Naive thymus-derived CD4-positive, alpha-beta T cell (primary cell): ENCODE data around the gene TEPSIN. TPM values are rescaled to one million over a fixed set of nuclear protein-coding genes. Genes with fewer than 3 reads are reported as not detected.

Source experiments
- ATAC-seq: fragments of 150-1000 bp; cut with Tn5 transposase; 2 replicates; pipeline ENCODE4 v1.10.0; 2021; ENCODE audit warnings: mild to moderate bottlenecking, moderate library complexity
- CTCF ChIA-PET: fragments of 350-600 bp; sonication (Branson Sonifier 250); formaldehyde crosslinking; loops from one replicate; lab custom pipeline; 2021; ENCODE audit warnings: antibody characterized with exemption; lab: Charles Lee
- POLR2A ChIA-PET: fragments of 350-600 bp; sonication (Branson Sonifier 250); formaldehyde crosslinking; loops from one replicate; lab custom pipeline; 2021; ENCODE audit warnings: antibody characterized with exemption, inconsistent platforms; lab: Charles Lee
- DNase-seq, 9 donors: peaks; one replicate each; pipeline versions ENCODE4 v3.0.0 to v3.0.0-alpha.2; 2020 to 2022; ENCODE audit warnings: mixed read lengths in 1 of 9
- H3K27ac ChIP-seq: one replicate; pipeline ENCODE4 v1.7.0; 2013; ENCODE audit warnings: mild to moderate bottlenecking, low read depth, low read length, moderate library complexity
- H3K27me3 ChIP-seq, 2 donors: one replicate each; pipeline ENCODE4 v1.7.0; 2013; ENCODE audit warnings: low read length in 2 of 2, mild to moderate bottlenecking in 2 of 2, moderate library complexity in 2 of 2; ENCODE audit not compliant: control insufficient read depth in 2 of 2, insufficient read depth in 2 of 2
- H3K36me3 ChIP-seq, 3 experiments: 1 replicate in 2 of 3; 2 replicates in 1 of 3; pipeline ENCODE4 v1.7.0; 2013; ENCODE audit warnings: low read length in 3 of 3, mild to moderate bottlenecking in 3 of 3, moderate library complexity in 1 of 3; ENCODE audit not compliant: insufficient read depth in 3 of 3, control insufficient read depth in 2 of 3
- H3K4me1 ChIP-seq, 2 donors: one replicate each; pipeline ENCODE4 v1.7.0; 2013; ENCODE audit warnings: low read length in 2 of 2, mild to moderate bottlenecking in 2 of 2, moderate library complexity in 1 of 2; ENCODE audit not compliant: control insufficient read depth in 2 of 2, insufficient read depth in 2 of 2
- H3K4me3 ChIP-seq: 2 replicates; pipeline ENCODE4 v1.7.0; 2013; ENCODE audit warnings: mild to moderate bottlenecking, low read length
- H3K9me3 ChIP-seq, 3 experiments: 1 replicate in 2 of 3; 2 replicates in 1 of 3; pipeline ENCODE4 v1.7.0; 2013; ENCODE audit warnings: low read length in 3 of 3; ENCODE audit not compliant: control insufficient read depth in 2 of 3
- H3K27ac Mint-ChIP-seq, 9 donors: one replicate each; pipeline ENCODE4 v1.8.0; 2020 to 2022; ENCODE audit warnings: mixed read lengths in 9 of 9, mild to moderate bottlenecking in 8 of 9, moderate library complexity in 5 of 9, inconsistent platforms in 2 of 9
- H3K27me3 Mint-ChIP-seq, 5 donors: one replicate each; pipeline ENCODE4 v1.8.0; 2021 to 2022; ENCODE audit warnings: mixed read lengths in 5 of 5, mild to moderate bottlenecking in 1 of 5
- H3K36me3 Mint-ChIP-seq, 5 donors: one replicate each; pipeline ENCODE4 v1.8.0; 2020 to 2022; ENCODE audit warnings: mixed read lengths in 5 of 5, mild to moderate bottlenecking in 3 of 5, inconsistent platforms in 1 of 5
- H3K4me1 Mint-ChIP-seq, 7 donors: one replicate each; pipeline ENCODE4 v1.8.0; 2020 to 2022; ENCODE audit warnings: mixed read lengths in 7 of 7, mild to moderate bottlenecking in 3 of 7, inconsistent platforms in 1 of 7
- H3K4me3 Mint-ChIP-seq, 10 donors: one replicate each; pipeline ENCODE4 v1.8.0; 2020 to 2022; ENCODE audit warnings: mild to moderate bottlenecking in 10 of 10, mixed read lengths in 10 of 10, moderate library complexity in 6 of 10, inconsistent platforms in 2 of 10
- H3K9me3 Mint-ChIP-seq, 11 donors: one replicate each; pipeline ENCODE4 v1.8.0; 2020 to 2022; ENCODE audit warnings: mixed read lengths in 11 of 11, mild to moderate bottlenecking in 4 of 11, inconsistent platforms in 1 of 11, moderate library complexity in 1 of 11
- intact Hi-C, 2 donors: fragments of 100-400 bp; cut with micrococcal nuclease; formaldehyde crosslinking; loops; one replicate each; pipeline ENCODE4 v1.15.1; 2023
- polyA plus RNA-seq, 2 donors: library from polyadenylated mRNA; unstranded; fragments of 300-500 nt; fragmentation: Illumina TruSeq; gene quantifications; one replicate each; pipeline ENCODE4 v1.2.3, GENCODE V29; 2021
- total RNA-seq, 6 experiments: library from RNA in 5 of 6; stranded (reverse) in 5 of 6; gene quantifications; 1 replicate in 5 of 6; 2 replicates in 1 of 6; pipeline ENCODE4 v1.2.3 and lab custom pipeline; 2021 to 2026

TEPSIN gene
- total and polyA plus RNA-seq, 7 experiments from 2014 or later = 3.2 to 115 (median 87.9) TPM

- DNase-seq = no peak
- H3K9me3 ChIP-seq = no peaks in the 10 kb centered on the region
- H3K36me3 ChIP-seq = peaks cover 0 to 39% (median 0%) of the 10 kb centered on the region in 3 experiments
- ChIA-PET POLR2A (no interaction called here), CTCF (no interaction called here)
- no peaks in the 10 kb centered on the region for H3K27me3 Mint-ChIP-seq
- H3K4me1 Mint-ChIP-seq = no peaks in the 10 kb centered on the region
- H3K27me3 ChIP-seq = no peaks in the 10 kb centered on the region
- H3K27ac ChIP-seq = no peak overlapping the region
- no peak overlapping the region for H3K4me3 ChIP-seq
- H3K27ac Mint-ChIP-seq = no peak overlapping the region
- intact Hi-C loops = loop anchor here in 1 of 2 donors (2.0 kb wide), 1 partner anchor 57 kb away; no protein-coding TSS in a partner anchor
- H3K36me3 Mint-ChIP-seq = peaks cover 0 to 3% (median 0%) of the 10 kb centered on the region in 5 donors
- no peak for ATAC-seq
- no peaks in the 10 kb centered on the region for H3K4me1 ChIP-seq
- no peak overlapping the region for H3K4me3 Mint-ChIP-seq
- no peaks in the 10 kb centered on the region for H3K9me3 Mint-ChIP-seq
Observed at GRCh38 chr17:81200201-81200600, 38.7 kb downstream of the TEPSIN start.

GRCh38 chr17:81199482-81199830, 39.4 kb downstream of the TEPSIN start:
- intact Hi-C loops = no loop called here
- Mint-ChIP-seq H3K4me1 (no peaks in the 10 kb centered on the region), H3K27me3 (no peaks in the 10 kb centered on the region), H3K27ac (no peak overlapping the region), H3K4me3 (no peak overlapping the region), H3K9me3 (no peaks in the 10 kb centered on the region), H3K36me3 (peaks cover 0 to 3% (median 0%) of the 10 kb centered on the region in 5 donors)
- H3K9me3 ChIP-seq = no peaks in the 10 kb centered on the region
- ATAC-seq (no peak), DNase-seq (no peak)
- no peaks in the 10 kb centered on the region for H3K27me3 ChIP-seq
- no peak overlapping the region for H3K27ac ChIP-seq
- H3K36me3 ChIP-seq = peaks cover 0 to 39% (median 0%) of the 10 kb centered on the region in 3 experiments
- H3K4me1 ChIP-seq = no peaks in the 10 kb centered on the region
- POLR2A ChIA-PET = no interaction called here
- no peak overlapping the region for H3K4me3 ChIP-seq
- CTCF ChIA-PET = no interaction called here

DNA sequence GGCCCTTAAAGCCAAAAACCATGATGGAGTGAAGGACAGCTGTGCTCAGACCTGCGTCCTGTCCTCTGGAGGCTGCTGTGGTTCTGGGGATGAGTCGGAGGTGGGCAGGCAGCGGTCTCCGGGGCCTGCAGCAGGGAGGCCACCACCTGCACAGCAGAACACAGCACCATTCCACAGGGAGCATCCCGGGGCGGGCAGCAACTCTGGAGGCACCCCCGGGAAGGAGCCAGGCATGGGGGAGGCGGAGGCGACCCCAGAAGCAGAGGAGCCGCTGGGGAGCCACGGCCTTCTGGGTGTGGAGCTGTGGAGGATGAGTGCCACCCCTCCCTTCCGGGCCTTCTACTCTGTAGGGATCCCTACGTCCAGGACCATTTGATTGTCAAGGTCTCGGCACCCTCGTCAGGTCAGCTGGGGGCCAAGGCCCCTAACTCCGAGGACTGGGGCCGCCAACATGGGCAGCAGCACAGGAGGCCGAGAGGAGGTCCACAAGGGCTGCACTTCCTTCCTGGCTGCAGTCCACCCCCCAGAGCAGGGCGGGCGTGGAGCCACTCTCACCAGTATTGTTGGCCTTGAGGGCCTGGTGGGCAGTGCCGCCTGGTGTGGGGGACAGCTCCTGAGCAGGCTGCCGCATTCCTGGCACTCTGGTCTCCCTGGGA, 39.9 kb downstream of the TEPSIN start:
- Histone ChIP-seq H3K9me3 (no peaks in the 10 kb centered on the region), H3K4me1 (no peaks in the 10 kb centered on the region), H3K36me3 (peaks cover 0 to 39% (median 0%) of the 10 kb centered on the region in 3 experiments), H3K27ac (no peak overlapping the region), H3K4me3 (no peak overlapping the region), H3K27me3 (no peaks in the 10 kb centered on the region)
- no peaks in the 10 kb centered on the region for H3K4me1 Mint-ChIP-seq
- CTCF ChIA-PET = no interaction called here
- intact Hi-C loops = no loop called here
- peaks cover 0 to 3% (median 0%) of the 10 kb centered on the region in 5 donors for H3K36me3 Mint-ChIP-seq
- H3K4me3 Mint-ChIP-seq = no peak overlapping the region
- POLR2A ChIA-PET = no interaction called here
- ATAC-seq (no peak), DNase-seq (no peak)
- H3K27ac Mint-ChIP-seq = no peak overlapping the region
- H3K27me3 Mint-ChIP-seq = no peaks in the 10 kb centered on the region
- no peaks in the 10 kb centered on the region for H3K9me3 Mint-ChIP-seq

GRCh38 chr17:81197831-81198490, 40.9 kb downstream of the TEPSIN start:
- Histone ChIP-seq H3K9me3 (no peaks in the 10 kb centered on the region), H3K27me3 (no peaks in the 10 kb centered on the region), H3K27ac (no peak overlapping the region), H3K4me3 (no peak overlapping the region), H3K4me1 (no peaks in the 10 kb centered on the region), H3K36me3 (peaks cover 0 to 31% (median 0%) of the 10 kb centered on the region in 3 experiments)
- Mint-ChIP-seq H3K36me3 (peaks cover 0 to 3% (median 0%) of the 10 kb centered on the region in 5 donors), H3K27ac (no peak overlapping the region), H3K27me3 (no peaks in the 10 kb centered on the region), H3K9me3 (no peaks in the 10 kb centered on the region), H3K4me3 (no peak overlapping the region), H3K4me1 (no peaks in the 10 kb centered on the region)
- DNase-seq (no peak), ATAC-seq (no peak)
- intact Hi-C loops = no loop called here
- ChIA-PET CTCF (no interaction called here), POLR2A (no interaction called here)

DNA sequence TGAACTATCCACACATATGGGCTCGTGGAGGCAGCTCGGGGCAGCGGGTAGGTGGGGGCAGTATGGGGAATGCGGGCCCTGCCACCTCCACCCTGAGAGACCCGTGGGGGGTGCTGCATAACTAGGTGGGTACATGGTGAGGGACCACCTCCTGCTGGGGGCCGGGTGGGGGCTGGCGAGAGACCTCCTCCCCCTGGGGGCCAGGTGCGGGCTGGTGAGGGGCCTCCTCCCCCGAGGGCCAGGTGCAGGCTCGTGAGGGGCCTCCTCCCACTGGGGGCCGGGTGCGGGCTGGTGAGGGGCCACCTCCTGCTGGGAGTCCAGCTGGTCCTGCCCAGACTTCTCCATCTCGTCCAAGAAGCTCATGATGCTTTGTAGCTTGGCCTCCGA, 41.5 kb downstream of the TEPSIN start:
- Mint-ChIP-seq H3K4me3 (no peak overlapping the region), H3K4me1 (no peaks in the 10 kb centered on the region), H3K36me3 (peaks cover 0 to 3% (median 0%) of the 10 kb centered on the region in 5 donors), H3K27ac (no peak overlapping the region), H3K27me3 (no peaks in the 10 kb centered on the region), H3K9me3 (no peaks in the 10 kb centered on the region)
- Histone ChIP-seq H3K4me1 (no peaks in the 10 kb centered on the region), H3K4me3 (no peak overlapping the region), H3K27ac (no peak overlapping the region), H3K36me3 (peaks cover 0 to 31% (median 0%) of the 10 kb centered on the region in 3 experiments), H3K9me3 (no peaks in the 10 kb centered on the region), H3K27me3 (no peaks in the 10 kb centered on the region)
- CTCF ChIA-PET = no interaction called here
- POLR2A ChIA-PET = no interaction called here
- DNase-seq = no peak
- intact Hi-C loops = no loop called here
- ATAC-seq = no peak

DNA sequence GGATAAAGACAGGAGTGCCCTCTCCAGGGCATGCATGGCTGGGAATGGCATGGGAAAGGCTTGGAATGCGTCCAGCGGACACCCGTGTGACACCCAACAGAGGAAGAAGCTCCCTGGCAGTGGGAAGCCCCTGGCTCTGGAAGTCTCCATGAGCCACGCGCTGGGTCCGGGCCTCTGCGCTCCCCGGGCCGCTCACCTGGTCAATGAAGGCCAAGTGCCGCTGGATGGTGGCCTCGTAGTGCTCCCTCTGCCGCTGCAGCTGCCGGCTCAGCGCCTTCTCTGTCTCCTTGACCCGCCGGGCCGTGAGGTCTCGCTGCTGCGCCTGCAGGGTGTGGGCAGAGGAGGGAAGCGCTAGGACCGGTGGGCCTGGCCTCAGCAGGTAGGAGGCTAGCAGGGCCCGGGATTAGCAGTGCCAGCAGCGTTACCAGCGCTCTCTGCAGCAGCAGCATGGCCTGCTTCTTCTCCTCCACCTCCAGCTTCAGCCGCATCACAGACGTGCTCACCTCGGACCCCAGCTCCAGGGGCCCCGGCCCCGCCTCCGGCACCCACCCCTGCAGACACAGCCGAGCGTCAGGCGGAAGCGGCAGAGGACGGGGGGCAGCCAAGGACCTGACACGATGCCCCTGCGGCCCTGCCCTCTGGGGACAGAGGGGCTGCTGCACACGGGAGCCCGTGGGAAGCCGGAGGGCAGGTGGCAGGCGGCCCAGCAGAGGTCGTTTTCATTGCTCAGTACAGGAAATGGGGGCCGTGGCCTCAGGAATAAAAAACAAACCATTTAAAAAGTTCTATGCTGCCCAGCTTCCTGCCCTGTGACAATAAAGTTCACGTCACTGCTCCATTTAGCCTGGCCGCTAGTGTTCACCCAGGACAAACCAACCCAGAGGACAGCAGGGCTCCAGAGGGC, 42.1 kb downstream of the TEPSIN start:
- Histone ChIP-seq H3K4me1 (no peaks in the 10 kb centered on the region), H3K9me3 (no peaks in the 10 kb centered on the region), H3K36me3 (peaks cover 0 to 31% (median 0%) of the 10 kb centered on the region in 3 experiments), H3K27ac (no peak overlapping the region), H3K27me3 (no peaks in the 10 kb centered on the region), H3K4me3 (no peak overlapping the region)
- Mint-ChIP-seq H3K36me3 (peaks cover 0 to 3% (median 0%) of the 10 kb centered on the region in 5 donors), H3K27me3 (no peaks in the 10 kb centered on the region), H3K4me3 (no peak overlapping the region), H3K4me1 (no peaks in the 10 kb centered on the region), H3K27ac (no peak overlapping the region), H3K9me3 (no peaks in the 10 kb centered on the region)
- ATAC-seq (no peak), DNase-seq (no peak)
- CTCF ChIA-PET = no interaction called here
- POLR2A ChIA-PET = no interaction called here
- intact Hi-C loops = no loop called here
